ENCODE data around the gene NTRK3. TPM values are rescaled to one million over a fixed set of nuclear protein-coding genes. Genes with fewer than 3 reads are reported as not detected.

Gene NTRK3
- polyA plus RNA-seq, 1 donor from 2014 or later, result 42.7 TPM

DNA sequence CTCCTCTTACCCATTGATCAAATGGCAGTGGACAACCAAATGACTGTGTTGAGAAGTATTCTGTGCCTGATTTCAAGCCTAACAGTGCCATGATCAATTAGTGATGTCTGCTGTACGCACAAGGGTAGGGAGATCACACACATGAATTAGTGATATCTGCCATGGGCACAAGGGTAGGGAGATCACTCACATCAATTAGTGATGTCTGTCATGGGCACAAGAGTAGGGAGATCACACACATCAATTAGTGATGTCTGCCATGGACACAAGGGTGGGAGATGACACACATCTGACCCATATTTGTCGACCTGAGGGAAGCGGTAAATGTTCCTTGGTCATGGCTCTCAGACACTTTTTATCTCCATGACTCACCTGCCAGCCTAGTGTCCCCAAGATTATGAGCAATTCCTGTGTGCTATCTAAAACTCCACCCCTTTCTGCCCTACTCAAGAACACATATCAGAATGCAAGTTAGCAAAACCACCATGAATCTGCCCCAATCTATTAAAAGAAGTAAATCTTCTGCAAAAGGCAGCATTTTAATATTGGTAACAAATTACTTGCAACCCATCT, 165.0 kb downstream of the NTRK3 start:
- H3K4me2 ChIP-seq (ENCODE audit: low read length), result no peak overlapping the region
- H2AFZ ChIP-seq (ENCODE audit: low read depth, low read length), result no peak overlapping the region
- H4K20me1 ChIP-seq (ENCODE audit: insufficient read depth), result no peaks in the 10 kb centered on the region
- H3K9me3 ChIP-seq (ENCODE audit: low read length), result no peaks in the 10 kb centered on the region
- H3K27me3 ChIP-seq (ENCODE audit: insufficient read depth, low read depth, low read length), result no peaks in the 10 kb centered on the region
- H3F3A ChIP-seq (ENCODE audit: insufficient read depth, low read length, poor library complexity, severe bottlenecking), result no peaks in the 10 kb centered on the region
- TF ChIP-seq MXI1 (conservative IDR thresholded peaks at IDR 0.05; ENCODE audit: poor library complexity, severe bottlenecking) (no peak), SMC3 (conservative IDR thresholded peaks at IDR 0.05; ENCODE audit: poor library complexity) (no peak), EP300 (conservative IDR thresholded peaks at IDR 0.05; ENCODE audit: poor library complexity, severe bottlenecking) (no peak), EZH2 (IDR thresholded peaks at IDR 0.05; ENCODE audit: borderline replicate concordance, insufficient read depth, low read length, poor library complexity, severe bottlenecking) (no peak), RAD21 (conservative IDR thresholded peaks at IDR 0.05) (no peak), REST (IDR thresholded peaks at IDR 0.05; ENCODE audit: borderline replicate concordance) (no peak), POLR2AphosphoS5 (IDR thresholded peaks at IDR 0.05) (no peak), TAF1 (IDR thresholded peaks at IDR 0.05; ENCODE audit: low read depth) (no peak)
- TF ChIP-seq, protein P1, sequence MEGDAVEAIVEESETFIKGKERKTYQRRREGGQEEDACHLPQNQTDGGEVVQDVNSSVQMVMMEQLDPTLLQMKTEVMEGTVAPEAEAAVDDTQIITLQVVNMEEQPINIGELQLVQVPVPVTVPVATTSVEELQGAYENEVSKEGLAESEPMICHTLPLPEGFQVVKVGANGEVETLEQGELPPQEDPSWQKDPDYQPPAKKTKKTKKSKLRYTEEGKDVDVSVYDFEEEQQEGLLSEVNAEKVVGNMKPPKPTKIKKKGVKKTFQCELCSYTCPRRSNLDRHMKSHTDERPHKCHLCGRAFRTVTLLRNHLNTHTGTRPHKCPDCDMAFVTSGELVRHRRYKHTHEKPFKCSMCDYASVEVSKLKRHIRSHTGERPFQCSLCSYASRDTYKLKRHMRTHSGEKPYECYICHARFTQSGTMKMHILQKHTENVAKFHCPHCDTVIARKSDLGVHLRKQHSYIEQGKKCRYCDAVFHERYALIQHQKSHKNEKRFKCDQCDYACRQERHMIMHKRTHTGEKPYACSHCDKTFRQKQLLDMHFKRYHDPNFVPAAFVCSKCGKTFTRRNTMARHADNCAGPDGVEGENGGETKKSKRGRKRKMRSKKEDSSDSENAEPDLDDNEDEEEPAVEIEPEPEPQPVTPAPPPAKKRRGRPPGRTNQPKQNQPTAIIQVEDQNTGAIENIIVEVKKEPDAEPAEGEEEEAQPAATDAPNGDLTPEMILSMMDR (IDR thresholded peaks at IDR 0.05; ENCODE audit: poor library complexity, severe bottlenecking), result no peak
- no peaks in the 10 kb centered on the region for H3K36me3 ChIP-seq (ENCODE audit: insufficient read depth, low read length)
- H3K9ac ChIP-seq (ENCODE audit: low read length), result no peak overlapping the region
- H3K79me2 ChIP-seq (replicated peaks; ENCODE audit: insufficient read depth, low read length), result no peaks in the 10 kb centered on the region
- H3K4me3 ChIP-seq (ENCODE audit: low read length), result no peak overlapping the region
- H3K9me2 ChIP-seq (ENCODE audit: insufficient read depth, low read length), result no peaks in the 10 kb centered on the region
- no peak overlapping the region for H3K27ac ChIP-seq (ENCODE audit: low read length)

GRCh38 chr15:88090481-88091011, 166.0 kb downstream of the NTRK3 start:
- no peaks in the 10 kb centered on the region for H3F3A ChIP-seq (ENCODE audit: insufficient read depth, low read length, poor library complexity, severe bottlenecking)
- no peak overlapping the region for H3K4me2 ChIP-seq (ENCODE audit: low read length)
- no peaks in the 10 kb centered on the region for H3K36me3 ChIP-seq (ENCODE audit: insufficient read depth, low read length)
- peak overlapping the region; percentile 45 for H3K27ac ChIP-seq (ENCODE audit: low read length)
- H3K9me2 ChIP-seq (ENCODE audit: insufficient read depth, low read length), result no peaks in the 10 kb centered on the region
- no peaks in the 10 kb centered on the region for H4K20me1 ChIP-seq (ENCODE audit: insufficient read depth)
- H3K9me3 ChIP-seq (ENCODE audit: low read length), result no peaks in the 10 kb centered on the region
- peak overlapping the region; percentile 12 for H3K4me3 ChIP-seq (ENCODE audit: low read length)
- no peaks in the 10 kb centered on the region for H3K27me3 ChIP-seq (ENCODE audit: insufficient read depth, low read depth, low read length)
- no peaks in the 10 kb centered on the region for H3K79me2 ChIP-seq (replicated peaks; ENCODE audit: insufficient read depth, low read length)
- TF ChIP-seq RAD21 (conservative IDR thresholded peaks at IDR 0.05) (no peak), EZH2 (IDR thresholded peaks at IDR 0.05; ENCODE audit: borderline replicate concordance, insufficient read depth, low read length, poor library complexity, severe bottlenecking) (no peak), SMC3 (conservative IDR thresholded peaks at IDR 0.05; ENCODE audit: poor library complexity) (no peak), MXI1 (conservative IDR thresholded peaks at IDR 0.05; ENCODE audit: poor library complexity, severe bottlenecking) (no peak), EP300 (conservative IDR thresholded peaks at IDR 0.05; ENCODE audit: poor library complexity, severe bottlenecking) (no peak)
- TF ChIP-seq, protein P1 (IDR thresholded peaks at IDR 0.05; ENCODE audit: poor library complexity, severe bottlenecking), result no peak
- no peak overlapping the region for H3K9ac ChIP-seq (ENCODE audit: low read length)
- H2AFZ ChIP-seq (ENCODE audit: low read depth, low read length), result no peak overlapping the region

All from neural cell (in vitro differentiated cells).